Neural crest cell (in vitro differentiated cells): ENCODE data around the gene WDR70. TPM values are rescaled to one million over a fixed set of nuclear protein-coding genes. Genes with fewer than 3 reads are reported as not detected.
"Not testable (repeated sequence)": the region's sequence is repeated elsewhere in the genome, so short reads cannot be mapped to it uniquely, and the experiment has no call there.

ENCODE experiments used
- DNase-seq: peaks from one replicate; pipeline ENCODE4 v3.0.0; 2021; ENCODE audit warnings: low read depth, mixed read lengths, low spot score
- H3K27ac Mint-ChIP-seq: one replicate; pipeline ENCODE4 v1.8.0; 2021; ENCODE audit warnings: mild to moderate bottlenecking, mixed read lengths; ENCODE audit not compliant: unreplicated experiment
- H3K27me3 Mint-ChIP-seq: 2 replicates; pipeline ENCODE4 v1.8.0; 2021; ENCODE audit warnings: low read depth, mild to moderate bottlenecking, mixed read lengths
- H3K36me3 Mint-ChIP-seq: 2 replicates; pipeline ENCODE4 v1.8.0; 2021; ENCODE audit warnings: low read depth, mild to moderate bottlenecking, mixed read lengths
- H3K4me1 Mint-ChIP-seq: 2 replicates; pipeline ENCODE4 v1.8.0; 2021; ENCODE audit warnings: mixed read lengths
- H3K4me3 Mint-ChIP-seq: one replicate; pipeline ENCODE4 v1.8.0; 2021; ENCODE audit warnings: mild to moderate bottlenecking, mixed read lengths
- H3K9me3 Mint-ChIP-seq: 2 replicates; pipeline ENCODE4 v1.8.0; 2021; ENCODE audit warnings: mixed read lengths
- CTCF ChIP-seq: fragments of 200-600 bp; sonication (generic); conservative IDR thresholded peaks from 2 replicates; pipeline ENCODE4 v1.5.0; 2021; ENCODE audit warnings: antibody characterized with exemption, mild to moderate bottlenecking
- total RNA-seq: library from RNA; stranded (reverse); gene quantifications from 2 replicates; pipeline ENCODE4 v1.2.1, GENCODE V29; 2021

The WDR70 gene
- total RNA-seq, 1 donor from 2014 or later, result 46.5 TPM

GRCh38 chr5:37685816-37686215, 306.7 kb downstream of the WDR70 start:
- H3K9me3 Mint-ChIP-seq, result peaks cover 25% of the 10 kb centered on the region
- no peak overlapping the region for H3K27ac Mint-ChIP-seq

DNA sequence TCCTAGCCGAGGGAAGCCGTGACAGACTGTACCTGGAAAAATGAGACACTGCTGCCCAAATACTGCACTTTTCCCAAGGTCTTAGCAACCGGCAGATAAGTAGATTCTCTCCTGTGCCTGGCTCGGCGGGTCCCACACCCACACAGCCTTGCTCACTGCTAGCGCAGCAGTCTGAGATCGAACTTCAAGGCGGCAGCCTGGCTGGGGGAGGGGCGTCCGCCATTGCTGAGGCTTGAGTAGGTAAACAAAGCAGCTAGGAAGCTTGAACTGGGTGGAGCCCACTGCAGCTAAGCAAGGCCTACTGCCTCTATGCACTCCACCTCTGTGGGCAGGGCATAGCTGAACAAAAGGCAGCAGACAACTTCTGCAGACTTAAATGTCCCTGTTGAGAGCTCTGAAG, 309.8 kb downstream of the WDR70 start:
- H3K27ac Mint-ChIP-seq, DNase-seq: not testable (repeated sequence)

More at GRCh38 chr5:37685816-37686215, 306.7 kb downstream of the WDR70 start:
- Mint-ChIP-seq H3K27me3 (no peaks in the 10 kb centered on the region), H3K4me3 (no peak overlapping the region), H3K4me1 (peaks cover 11% of the 10 kb centered on the region), H3K36me3 (peaks cover 47% of the 10 kb centered on the region)
- TF ChIP-seq CTCF, result no peak
- no peak for DNase-seq

DNA sequence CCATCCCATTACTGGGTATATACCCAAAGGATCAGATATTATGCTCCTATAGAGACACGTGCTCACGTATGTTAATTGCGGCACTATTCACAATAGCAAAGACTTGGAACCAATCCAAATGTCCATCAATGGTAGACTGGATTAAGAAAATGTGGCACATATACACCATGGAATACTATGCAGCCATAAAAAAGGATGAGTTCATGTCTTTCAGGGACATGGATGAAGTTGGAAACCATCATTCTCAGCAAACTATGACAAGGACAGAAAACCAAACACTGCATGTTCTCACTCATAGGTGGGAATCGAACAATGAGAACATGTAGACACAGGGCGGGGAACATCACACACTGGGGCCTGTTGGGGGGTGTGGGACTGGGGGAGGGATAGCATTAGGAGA, 315.2 kb downstream of the WDR70 start:
- peaks cover 26% of the 10 kb centered on the region for H3K36me3 Mint-ChIP-seq
- H3K27ac Mint-ChIP-seq, result not testable (repeated sequence)

More for the DNA sequence above, 309.8 kb downstream of the WDR70 start:
- not testable (repeated sequence) for H3K4me3 Mint-ChIP-seq, H3K27me3 Mint-ChIP-seq, H3K4me1 Mint-ChIP-seq
- Mint-ChIP-seq H3K36me3 (peaks cover 34% of the 10 kb centered on the region), H3K9me3 (peaks cover 13% of the 10 kb centered on the region)

DNA sequence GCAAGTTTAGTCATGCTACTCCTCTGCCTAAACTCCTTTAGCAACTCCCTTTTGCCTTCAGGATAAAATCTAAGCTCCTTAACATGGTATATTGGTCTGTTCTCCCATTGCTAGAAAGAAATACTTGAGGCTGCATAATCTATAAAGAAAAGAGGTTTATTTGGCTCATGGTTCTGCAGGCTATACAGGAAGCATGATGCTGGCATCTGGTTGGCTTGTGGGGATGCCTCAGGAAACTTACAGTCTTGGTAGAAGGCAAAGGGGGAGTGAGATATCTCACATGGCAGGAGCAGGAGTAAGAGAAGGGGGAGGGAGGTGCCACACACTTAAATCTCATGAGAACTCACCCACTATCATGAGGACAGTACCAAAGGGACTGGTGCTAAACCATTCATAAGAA, 315.7 kb downstream of the WDR70 start:
- no peaks in the 10 kb centered on the region for H3K27me3 Mint-ChIP-seq
- no peak overlapping the region for H3K27ac Mint-ChIP-seq
- peaks cover 13% of the 10 kb centered on the region for H3K9me3 Mint-ChIP-seq
- H3K36me3 Mint-ChIP-seq, result peaks cover 23% of the 10 kb centered on the region
- H3K4me1 Mint-ChIP-seq, result no peaks in the 10 kb centered on the region
- DNase-seq, result no peak
- no peak for TF ChIP-seq CTCF
- H3K4me3 Mint-ChIP-seq, result no peak overlapping the region

More for the DNA sequence above, 315.2 kb downstream of the WDR70 start:
- DNase-seq, H3K4me3 Mint-ChIP-seq, H3K27me3 Mint-ChIP-seq, H3K4me1 Mint-ChIP-seq: not testable (repeated sequence)
- peaks cover 15% of the 10 kb centered on the region for H3K9me3 Mint-ChIP-seq

DNA sequence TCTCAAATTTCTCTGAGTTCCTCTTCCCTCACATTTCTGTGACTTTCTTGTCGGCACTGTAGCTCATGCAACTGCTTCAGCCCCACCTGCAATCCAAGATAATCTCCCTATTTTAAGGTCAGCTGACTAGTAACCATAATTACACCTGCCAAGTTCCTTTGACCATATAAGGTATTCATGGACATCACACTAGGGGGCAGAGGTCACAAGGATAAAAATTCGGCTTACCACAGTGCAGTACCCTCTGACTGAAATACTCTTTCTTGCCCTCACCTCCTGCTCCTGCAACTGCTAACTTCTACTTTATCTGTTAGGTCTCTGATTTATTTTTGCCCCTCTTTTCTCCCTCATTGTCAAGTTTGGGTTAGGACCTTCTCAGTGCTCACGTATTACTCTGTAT, 316.5 kb downstream of the WDR70 start:
- no peaks in the 10 kb centered on the region for H3K4me1 Mint-ChIP-seq
- no peak overlapping the region for H3K27ac Mint-ChIP-seq
- no peaks in the 10 kb centered on the region for H3K27me3 Mint-ChIP-seq
- H3K36me3 Mint-ChIP-seq, result peaks cover 16% of the 10 kb centered on the region
- no peak for DNase-seq
- TF ChIP-seq CTCF, result no peak
- peaks cover 12% of the 10 kb centered on the region for H3K9me3 Mint-ChIP-seq
- H3K4me3 Mint-ChIP-seq, result no peak overlapping the region

DNA sequence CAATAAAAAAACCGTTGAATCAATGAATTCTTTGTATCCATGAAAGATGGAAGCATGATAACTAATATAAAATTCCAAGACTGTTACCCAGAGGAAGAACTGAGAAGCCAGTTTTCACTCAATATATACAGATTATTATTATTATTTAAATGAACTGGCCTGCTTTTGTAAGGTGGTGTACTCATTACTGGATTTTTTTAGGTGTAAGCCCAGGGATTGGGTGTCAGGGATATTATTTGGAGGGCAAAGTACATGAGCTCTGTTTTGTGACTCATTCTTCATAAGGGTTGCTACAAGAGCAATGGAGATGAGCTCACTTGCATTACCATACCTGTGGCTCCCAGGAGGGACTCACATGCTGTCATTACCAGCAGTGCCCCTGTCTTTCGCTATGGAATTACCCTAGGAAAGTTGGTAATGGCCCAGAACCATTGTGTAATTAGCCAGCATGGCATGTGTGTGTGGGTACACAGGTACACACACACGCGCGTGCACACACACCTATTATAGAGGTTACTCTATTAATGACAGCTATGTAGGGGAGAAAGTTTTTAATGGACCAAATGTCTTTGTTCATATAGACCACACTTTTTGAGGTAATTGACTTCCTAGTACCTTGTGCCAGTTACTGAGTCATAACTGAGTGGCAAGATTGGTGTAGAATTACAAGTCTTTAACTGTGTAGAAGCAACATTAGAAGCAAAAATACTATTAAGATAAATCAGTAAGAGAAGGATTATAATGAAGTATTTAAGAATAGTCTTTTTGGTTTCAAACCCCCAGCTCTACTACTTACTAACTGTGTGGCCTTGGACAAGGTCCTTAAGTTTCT, 317.3 kb downstream of the WDR70 start:
- H3K27me3 Mint-ChIP-seq, result no peaks in the 10 kb centered on the region
- no peak for TF ChIP-seq CTCF
- H3K9me3 Mint-ChIP-seq, result peaks cover 8% of the 10 kb centered on the region
- H3K36me3 Mint-ChIP-seq, result peaks cover 9% of the 10 kb centered on the region
- no peak overlapping the region for H3K4me3 Mint-ChIP-seq
- H3K27ac Mint-ChIP-seq, result no peak overlapping the region
- no peak for DNase-seq
- H3K4me1 Mint-ChIP-seq, result no peaks in the 10 kb centered on the region
